Breast epithelium (tissue), 3 donors: ENCODE measurements around the gene RPL29.

Source experiments
- POLR2A ChIP-seq: fragments of 450-650 bp; IDR thresholded peaks from one replicate; pipeline ENCODE4 v1.6.1; 2016; ENCODE audit warnings: antibody characterized with exemption, mild to moderate bottlenecking, moderate library complexity
- TF ChIP-seq, protein P1 (sequence below), 3 donors: fragments of 450-650 bp; IDR thresholded peaks; one replicate each; pipeline ENCODE4 v1.5.1; 2016 to 2017; ENCODE audit warnings: antibody characterized with exemption in 3 of 3, mild to moderate bottlenecking in 3 of 3, moderate library complexity in 3 of 3

DNA sequence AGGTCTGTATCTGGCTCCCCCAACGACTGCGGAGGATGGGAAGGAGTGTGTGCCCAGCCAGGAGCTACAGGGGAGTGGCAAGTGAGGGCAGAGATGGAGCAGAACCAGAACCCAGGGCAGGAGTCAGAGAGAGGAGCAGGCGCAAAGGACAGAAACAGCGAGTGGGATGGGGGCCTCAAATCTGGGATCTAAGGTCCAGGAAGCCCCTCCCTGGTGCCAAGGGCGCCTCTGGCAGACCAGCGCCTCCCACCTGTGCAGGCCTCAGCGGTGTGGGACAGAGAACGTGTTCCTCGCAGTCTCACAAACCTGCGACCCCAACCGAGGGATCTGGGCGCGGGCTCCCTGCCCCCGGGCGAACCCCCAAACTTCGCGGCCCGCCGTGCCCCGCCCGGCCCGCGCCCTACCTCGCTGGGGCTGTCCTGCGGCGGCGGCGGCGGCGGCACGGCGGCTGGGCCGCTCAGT lies 28.7 kb downstream of the RPL29 start:
- TF ChIP-seq, protein P1, sequence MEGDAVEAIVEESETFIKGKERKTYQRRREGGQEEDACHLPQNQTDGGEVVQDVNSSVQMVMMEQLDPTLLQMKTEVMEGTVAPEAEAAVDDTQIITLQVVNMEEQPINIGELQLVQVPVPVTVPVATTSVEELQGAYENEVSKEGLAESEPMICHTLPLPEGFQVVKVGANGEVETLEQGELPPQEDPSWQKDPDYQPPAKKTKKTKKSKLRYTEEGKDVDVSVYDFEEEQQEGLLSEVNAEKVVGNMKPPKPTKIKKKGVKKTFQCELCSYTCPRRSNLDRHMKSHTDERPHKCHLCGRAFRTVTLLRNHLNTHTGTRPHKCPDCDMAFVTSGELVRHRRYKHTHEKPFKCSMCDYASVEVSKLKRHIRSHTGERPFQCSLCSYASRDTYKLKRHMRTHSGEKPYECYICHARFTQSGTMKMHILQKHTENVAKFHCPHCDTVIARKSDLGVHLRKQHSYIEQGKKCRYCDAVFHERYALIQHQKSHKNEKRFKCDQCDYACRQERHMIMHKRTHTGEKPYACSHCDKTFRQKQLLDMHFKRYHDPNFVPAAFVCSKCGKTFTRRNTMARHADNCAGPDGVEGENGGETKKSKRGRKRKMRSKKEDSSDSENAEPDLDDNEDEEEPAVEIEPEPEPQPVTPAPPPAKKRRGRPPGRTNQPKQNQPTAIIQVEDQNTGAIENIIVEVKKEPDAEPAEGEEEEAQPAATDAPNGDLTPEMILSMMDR (IDR thresholded peaks at IDR 0.05): no peak
- TF ChIP-seq POLR2A: no peak
